ENCODE data around the gene PADI4.

The PADI4 gene

DNA sequence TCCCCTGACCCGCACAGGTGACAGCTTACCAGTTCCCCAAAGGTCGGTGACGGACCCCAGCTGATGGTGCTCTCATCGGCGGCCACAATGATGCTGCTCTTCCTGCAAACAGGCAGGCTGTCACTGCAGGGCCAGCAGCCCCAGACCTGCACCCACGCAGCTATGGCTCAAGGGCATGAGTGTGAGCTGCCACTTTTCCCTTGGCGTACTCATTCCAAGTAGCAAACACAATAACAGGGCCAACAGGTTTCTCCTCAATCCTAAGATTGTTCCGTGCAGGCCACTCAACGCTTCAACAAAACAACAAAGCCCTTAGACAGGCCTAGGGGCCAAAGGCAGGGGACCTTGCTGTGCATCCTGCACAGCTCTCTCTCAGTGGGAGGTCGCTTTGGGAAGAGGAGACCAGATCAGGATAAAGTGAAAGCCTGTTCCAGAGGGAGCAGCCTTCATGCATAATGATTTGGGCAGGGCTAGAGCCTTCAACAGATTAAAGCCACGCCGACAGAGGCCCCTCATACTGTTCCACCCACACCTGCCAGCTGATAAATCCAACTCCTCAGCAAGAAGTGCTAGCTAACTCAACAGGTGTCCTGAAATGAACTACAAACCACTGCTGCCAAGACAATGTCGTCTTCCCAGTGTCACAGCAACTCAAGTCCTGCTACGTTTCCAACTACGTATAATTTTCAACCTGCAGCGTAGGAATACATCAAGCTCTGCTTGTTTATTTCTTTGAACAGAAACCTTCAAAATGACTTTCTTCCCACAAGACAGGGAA, 104.3 kb downstream of the PADI4 start:
- TF ChIP-seq CREB1 (IDR thresholded peaks at IDR 0.05; ENCODE audit: low read depth) (no peak), NFIC (IDR thresholded peaks at IDR 0.05) (no peak), RAD21 (IDR thresholded peaks at IDR 0.05; ENCODE audit: low read depth) (no peak), TCF12 (IDR thresholded peaks at IDR 0.05; ENCODE audit: low read depth) (no peak), TEAD4 (IDR thresholded peaks at IDR 0.05) (no peak), YY1 (IDR thresholded peaks at IDR 0.05; ENCODE audit: low read depth) (no peak), CEBPB (IDR thresholded peaks at IDR 0.05) (no peak), ZBTB7A (IDR thresholded peaks at IDR 0.05; ENCODE audit: low read depth) (no peak), EP300 (IDR thresholded peaks at IDR 0.05; ENCODE audit: borderline replicate concordance) (no peak)
- TF ChIP-seq, protein P1, sequence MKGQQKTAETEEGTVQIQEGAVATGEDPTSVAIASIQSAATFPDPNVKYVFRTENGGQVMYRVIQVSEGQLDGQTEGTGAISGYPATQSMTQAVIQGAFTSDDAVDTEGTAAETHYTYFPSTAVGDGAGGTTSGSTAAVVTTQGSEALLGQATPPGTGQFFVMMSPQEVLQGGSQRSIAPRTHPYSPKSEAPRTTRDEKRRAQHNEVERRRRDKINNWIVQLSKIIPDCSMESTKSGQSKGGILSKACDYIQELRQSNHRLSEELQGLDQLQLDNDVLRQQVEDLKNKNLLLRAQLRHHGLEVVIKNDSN (IDR thresholded peaks at IDR 0.05), result no peak
- TF ChIP-seq, protein P2, sequence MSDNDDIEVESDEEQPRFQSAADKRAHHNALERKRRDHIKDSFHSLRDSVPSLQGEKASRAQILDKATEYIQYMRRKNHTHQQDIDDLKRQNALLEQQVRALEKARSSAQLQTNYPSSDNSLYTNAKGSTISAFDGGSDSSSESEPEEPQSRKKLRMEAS (IDR thresholded peaks at IDR 0.05), result no peak
- TF ChIP-seq, protein P3, sequence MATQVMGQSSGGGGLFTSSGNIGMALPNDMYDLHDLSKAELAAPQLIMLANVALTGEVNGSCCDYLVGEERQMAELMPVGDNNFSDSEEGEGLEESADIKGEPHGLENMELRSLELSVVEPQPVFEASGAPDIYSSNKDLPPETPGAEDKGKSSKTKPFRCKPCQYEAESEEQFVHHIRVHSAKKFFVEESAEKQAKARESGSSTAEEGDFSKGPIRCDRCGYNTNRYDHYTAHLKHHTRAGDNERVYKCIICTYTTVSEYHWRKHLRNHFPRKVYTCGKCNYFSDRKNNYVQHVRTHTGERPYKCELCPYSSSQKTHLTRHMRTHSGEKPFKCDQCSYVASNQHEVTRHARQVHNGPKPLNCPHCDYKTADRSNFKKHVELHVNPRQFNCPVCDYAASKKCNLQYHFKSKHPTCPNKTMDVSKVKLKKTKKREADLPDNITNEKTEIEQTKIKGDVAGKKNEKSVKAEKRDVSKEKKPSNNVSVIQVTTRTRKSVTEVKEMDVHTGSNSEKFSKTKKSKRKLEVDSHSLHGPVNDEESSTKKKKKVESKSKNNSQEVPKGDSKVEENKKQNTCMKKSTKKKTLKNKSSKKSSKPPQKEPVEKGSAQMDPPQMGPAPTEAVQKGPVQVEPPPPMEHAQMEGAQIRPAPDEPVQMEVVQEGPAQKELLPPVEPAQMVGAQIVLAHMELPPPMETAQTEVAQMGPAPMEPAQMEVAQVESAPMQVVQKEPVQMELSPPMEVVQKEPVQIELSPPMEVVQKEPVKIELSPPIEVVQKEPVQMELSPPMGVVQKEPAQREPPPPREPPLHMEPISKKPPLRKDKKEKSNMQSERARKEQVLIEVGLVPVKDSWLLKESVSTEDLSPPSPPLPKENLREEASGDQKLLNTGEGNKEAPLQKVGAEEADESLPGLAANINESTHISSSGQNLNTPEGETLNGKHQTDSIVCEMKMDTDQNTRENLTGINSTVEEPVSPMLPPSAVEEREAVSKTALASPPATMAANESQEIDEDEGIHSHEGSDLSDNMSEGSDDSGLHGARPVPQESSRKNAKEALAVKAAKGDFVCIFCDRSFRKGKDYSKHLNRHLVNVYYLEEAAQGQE (IDR thresholded peaks at IDR 0.05; ENCODE audit: low read depth), result no peak
